ENCODE measurements around the gene DARS2.
"Not testable (repeated sequence)": the region's sequence is repeated elsewhere in the genome, so short reads cannot be mapped to it uniquely, and the experiment has no call there.

Gene DARS2

DNA sequence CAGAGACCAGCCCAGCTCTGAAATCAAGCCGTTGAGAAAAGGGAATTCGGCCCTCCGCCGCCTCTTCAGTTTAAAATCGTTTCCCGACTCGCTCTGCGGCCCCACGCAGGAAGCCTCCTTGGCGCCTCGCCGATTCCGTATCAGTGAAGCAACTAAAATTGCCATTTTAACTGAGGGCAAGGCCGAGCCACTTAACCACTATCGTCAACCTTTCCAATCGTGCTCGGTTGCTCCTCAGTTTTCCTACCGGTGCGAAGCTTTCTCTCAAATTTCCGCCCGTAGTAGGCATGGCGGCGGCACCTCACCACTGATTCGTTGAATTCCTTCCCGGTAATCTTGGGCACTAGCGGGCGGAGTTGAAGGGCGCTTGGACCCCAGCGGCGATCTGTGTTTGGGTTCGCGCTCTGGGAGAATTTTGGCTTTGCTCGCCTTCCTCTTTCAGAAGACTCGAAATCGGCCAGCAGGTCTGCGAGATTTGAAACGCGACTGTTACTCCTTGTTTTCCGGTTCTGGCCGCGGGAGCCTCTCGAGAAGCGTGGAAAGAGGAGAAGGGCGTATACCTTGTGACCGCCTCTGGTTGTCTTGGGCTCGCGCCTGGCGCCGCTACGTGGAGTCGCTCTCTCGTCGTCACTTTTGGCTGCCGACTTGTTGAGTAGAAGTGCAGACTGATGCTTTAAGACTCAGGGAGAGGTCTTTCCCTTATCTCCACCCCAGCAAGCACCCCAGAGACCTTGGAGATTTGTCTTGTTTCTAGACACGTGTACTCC, at the start of gene DARS2, which contains the start of gene CENPL:
TSS of gene DARS2 (plus strand) at position 359 of the 767 bp plus-strand sequence. CDS start 557 bp downstream, outside the sequence.
TSS of gene CENPL (minus strand) at position 569 of the 767 bp plus-strand sequence. CDS start 13,584 bp downstream, outside the sequence.
- peak; percentile 71 to 80 for DNase-seq (ENCODE audit: low read depth in 1 of 2, low spot score in 1 of 2)

DNA sequence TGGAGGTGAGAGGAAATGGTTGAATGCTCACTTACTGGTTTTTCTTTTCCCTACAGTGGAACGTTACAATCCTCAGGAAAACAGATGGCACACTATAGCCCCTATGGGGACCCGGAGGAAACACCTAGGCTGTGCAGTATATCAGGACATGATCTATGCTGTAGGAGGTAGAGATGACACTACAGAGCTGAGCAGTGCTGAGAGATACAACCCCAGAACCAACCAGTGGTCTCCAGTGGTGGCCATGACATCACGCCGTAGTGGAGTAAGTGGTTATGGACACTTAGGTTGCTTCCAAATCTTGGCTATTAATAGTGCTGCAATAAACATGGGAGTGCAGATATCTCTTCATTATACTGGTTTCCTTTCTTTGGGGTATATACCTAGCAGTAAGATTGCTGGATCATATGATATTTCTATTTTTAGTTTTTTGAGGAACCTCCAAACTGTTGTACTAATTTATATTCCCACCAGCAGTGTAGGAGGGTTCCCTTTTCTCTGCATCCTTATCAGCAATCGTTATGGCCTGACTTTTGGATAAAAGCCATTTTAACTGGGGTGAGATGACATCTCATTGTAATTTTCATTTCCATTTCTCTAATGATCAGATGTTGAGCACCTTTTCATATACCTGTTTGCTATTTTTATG, 48.8 kb upstream of the DARS2 start:
- no peak for DNase-seq (ENCODE audit: low read depth in 1 of 2, low spot score in 1 of 2)

GRCh38 chr1:173779936-173780335, 44.5 kb upstream of the DARS2 start:
- DNase-seq (ENCODE audit: low read depth in 1 of 2, low spot score in 1 of 2): no peak

- DNase-seq (ENCODE audit: low read depth in 1 of 2, low spot score in 1 of 2): no peak
Observed at GRCh38 chr1:173784997-173785396, 39.5 kb upstream of the DARS2 start.

DNA sequence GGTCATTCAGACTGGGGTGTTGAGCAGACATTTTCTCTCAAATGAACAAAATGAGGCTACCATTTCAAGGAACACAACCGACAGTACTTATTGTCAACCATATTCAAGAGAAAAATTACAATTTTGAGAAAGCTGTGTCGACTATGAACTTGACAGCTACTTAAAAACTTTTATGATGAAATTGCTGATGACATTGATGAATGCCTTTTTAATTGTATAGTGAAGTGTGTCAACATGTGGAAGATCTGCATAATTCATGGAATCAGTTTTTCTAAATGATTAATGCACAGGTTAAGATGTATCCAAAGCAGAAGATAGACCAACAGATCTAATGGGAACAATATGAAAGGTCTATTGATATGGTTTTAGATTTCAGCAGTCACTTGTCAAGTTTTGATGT, 34.6 kb upstream of the DARS2 start:
- DNase-seq (ENCODE audit: low read depth in 1 of 2, low spot score in 1 of 2): no peak

DNA sequence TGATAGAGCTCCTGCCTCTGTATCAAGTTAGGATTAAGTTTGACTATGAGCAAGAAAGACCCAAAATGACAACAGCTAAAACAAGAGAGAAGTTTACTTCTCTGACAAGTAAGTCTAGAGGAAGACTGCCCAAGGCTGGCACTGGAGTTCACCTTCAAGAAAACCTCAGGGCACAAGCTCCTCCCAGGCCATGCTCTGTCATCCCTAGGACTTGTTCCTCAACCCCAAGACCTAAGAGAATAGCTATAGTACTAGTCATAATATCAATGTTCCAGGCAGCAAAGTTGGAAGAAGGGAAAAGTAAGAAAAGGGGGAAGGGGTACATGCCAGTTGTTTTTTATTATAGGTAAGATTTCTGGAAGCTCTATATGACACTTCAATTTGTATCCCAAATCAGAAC, 26.4 kb upstream of the DARS2 start:
- no peak for DNase-seq (ENCODE audit: low read depth in 1 of 2, low spot score in 1 of 2)

DNA sequence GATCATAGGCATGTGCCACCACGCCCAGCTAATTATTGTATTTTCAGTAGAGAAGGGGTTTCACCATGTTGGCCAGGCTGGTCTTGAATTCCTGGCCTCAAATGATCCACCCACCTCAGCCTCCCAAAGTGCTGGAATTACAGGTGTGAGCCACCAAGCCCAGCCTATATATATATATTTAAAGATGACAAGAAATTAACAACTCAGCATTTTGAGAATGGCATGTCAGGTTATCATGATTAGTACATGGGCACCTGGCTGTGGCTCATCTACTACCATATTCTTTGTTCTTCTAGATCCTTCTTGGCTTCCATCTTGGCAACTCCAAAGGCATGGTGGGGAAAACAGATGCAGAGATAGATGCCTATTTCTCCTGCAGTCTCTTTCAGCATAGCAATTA, 24.5 kb upstream of the DARS2 start:
- not testable (repeated sequence) for DNase-seq (ENCODE audit: low read depth in 1 of 2, low spot score in 1 of 2)

GRCh38 chr1:173802961-173803360, 21.5 kb upstream of the DARS2 start:
- no peak for DNase-seq (ENCODE audit: low read depth in 1 of 2, low spot score in 1 of 2)

DNA sequence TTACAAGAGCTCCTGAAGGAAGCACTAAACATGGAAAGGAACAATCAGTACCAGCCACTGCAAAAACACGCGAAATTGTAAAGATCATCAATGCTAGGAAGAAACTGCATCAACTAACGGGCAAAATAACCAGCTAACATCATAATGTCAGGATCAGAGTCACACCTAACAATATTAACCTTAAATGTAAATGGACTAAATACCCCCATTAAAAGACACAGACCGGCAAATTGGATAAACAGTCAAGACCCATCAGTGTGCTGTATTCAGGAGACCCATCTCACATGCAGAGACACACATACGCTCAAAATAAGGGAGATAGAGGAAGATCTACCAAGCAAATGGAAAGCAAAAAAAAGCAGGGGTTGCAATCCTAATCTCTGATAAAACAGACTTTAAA, 10.8 kb upstream of the DARS2 start:
- not testable (repeated sequence) for DNase-seq (ENCODE audit: low read depth in 1 of 2, low spot score in 1 of 2)

- DNase-seq (ENCODE audit: low read depth in 1 of 2, low spot score in 1 of 2): no peak
Observed at GRCh38 chr1:173818459-173818858, 6.0 kb upstream of the DARS2 start.

DNA sequence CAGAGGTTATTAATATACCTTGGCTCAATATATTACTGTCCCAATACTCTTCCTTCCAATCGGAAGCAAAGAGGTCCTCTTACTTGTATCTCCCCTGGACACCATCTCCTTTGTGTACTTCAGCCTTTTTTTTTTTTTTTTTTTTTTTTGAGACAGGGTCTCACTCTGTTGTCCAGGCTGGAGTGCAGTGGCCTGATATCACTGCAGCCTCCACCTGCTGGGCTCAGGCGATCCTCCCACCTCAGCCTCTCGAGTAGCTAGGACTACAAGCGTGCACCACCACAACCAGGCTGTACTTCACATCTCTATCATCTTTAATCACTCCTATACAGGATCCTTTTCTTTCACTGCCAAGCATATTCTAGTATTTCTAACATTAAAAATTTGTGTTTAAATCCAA, 2.8 kb upstream of the DARS2 start:
- DNase-seq (ENCODE audit: low read depth in 1 of 2, low spot score in 1 of 2): no peak

DNA sequence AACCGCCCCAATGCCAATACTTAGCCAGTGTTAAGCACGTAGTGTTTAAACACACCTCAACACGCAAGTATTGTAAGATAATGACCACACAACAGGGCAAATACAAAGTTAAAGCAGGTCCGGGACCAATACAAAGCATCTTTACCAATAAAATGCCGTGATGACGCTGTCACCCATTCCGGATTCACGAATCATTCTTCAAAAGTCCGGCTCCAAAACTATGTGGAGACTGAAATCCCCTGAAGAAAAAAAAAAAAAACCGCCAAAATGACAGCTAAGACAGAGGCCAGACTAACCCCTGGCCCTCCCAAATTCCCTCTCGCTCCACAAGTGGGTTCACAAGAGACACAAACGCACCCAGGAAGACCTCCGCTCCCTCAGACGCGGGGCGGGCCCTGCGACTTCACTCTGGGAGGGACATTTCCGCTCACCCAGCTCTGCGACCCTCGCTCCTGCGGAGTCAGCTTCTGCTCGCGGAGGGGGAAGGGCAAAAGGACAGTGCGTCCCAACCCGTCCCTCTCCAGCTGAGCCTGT, 625 bp upstream of the DARS2 start:
- no peak for DNase-seq (ENCODE audit: low read depth in 1 of 2, low spot score in 1 of 2)

- DNase-seq (ENCODE audit: low read depth in 1 of 2, low spot score in 1 of 2): no peak
Observed at GRCh38 chr1:173827611-173828010, 3.1 kb downstream of the DARS2 start.

GRCh38 chr1:173832748-173833147, 8.3 kb downstream of the DARS2 start:
- no peak for DNase-seq (ENCODE audit: low read depth in 1 of 2, low spot score in 1 of 2)

- no peak for DNase-seq (ENCODE audit: low read depth in 1 of 2, low spot score in 1 of 2)
Observed at GRCh38 chr1:173852105-173852504, 27.6 kb downstream of the DARS2 start.

DNA sequence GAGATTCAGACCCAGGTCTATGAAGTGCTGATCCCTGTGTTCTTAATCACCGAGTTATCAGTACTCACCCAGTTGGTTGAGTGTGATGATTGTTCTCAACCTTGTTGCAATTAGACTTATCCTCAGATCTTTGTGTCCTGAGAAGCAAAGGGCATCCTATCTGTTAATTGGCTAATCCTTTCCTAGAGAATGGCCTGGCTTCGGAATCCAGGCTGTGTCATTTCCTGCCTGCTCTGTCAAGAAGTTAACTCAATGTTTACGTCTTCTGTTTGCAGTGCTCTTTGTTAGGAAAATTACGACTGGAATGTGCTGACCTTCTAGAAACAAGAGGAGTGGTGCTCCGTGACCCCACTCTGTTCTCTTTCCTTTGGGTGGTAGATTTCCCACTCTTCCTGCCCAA, 28.6 kb downstream of the DARS2 start:
- DNase-seq (ENCODE audit: low read depth in 1 of 2, low spot score in 1 of 2): no peak

DNA sequence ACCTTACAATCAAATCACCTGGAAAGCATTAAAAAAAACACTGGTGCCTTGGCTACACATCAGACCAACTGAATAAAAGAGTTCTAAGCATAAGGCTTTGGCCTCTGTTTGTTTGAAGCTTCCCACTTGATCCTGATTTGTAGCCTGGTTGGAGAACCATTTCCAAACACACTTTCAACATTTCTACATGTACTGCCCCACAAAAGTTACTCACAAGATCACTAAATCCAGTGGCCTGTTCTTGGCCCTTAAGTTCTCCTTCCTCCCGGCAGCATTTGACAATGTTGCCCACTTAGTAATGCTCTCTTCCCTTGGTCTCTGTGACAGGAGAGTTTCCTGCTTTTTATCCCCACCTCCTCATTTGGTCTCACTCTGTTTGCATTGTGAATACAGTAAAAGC, 31.5 kb downstream of the DARS2 start:
- DNase-seq (ENCODE audit: low read depth in 1 of 2, low spot score in 1 of 2): no peak

DNA sequence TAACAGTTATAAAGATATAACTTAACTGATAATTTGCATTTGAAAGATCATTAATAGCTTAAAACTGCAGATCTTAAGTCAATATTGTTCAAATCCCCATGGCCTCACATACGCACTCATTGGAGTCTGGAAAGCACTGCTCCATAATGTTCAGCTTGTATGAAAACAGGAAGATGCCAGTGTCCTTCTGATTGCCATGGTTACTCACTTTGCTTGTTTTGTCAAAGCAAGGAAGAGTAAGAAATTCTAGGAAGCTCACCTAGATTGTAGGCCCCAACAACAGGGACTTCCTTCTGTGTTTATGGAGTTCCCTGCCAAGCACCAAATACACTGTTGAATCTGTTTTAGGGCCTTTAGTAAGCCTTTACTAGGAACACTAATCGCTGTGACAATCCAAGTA, 32.4 kb downstream of the DARS2 start:
- DNase-seq (ENCODE audit: low read depth in 1 of 2, low spot score in 1 of 2): no peak

- no peak for DNase-seq (ENCODE audit: low read depth in 1 of 2, low spot score in 1 of 2)
Observed at GRCh38 chr1:173857363-173857917, 33.0 kb downstream of the DARS2 start.

- DNase-seq (ENCODE audit: low read depth in 1 of 2, low spot score in 1 of 2): not testable (repeated sequence)
Observed at GRCh38 chr1:173859547-173859946, 35.1 kb downstream of the DARS2 start.

GRCh38 chr1:173860065-173860464, 35.6 kb downstream of the DARS2 start:
- no peak for DNase-seq (ENCODE audit: low read depth in 1 of 2, low spot score in 1 of 2)

- no peak for DNase-seq (ENCODE audit: low read depth in 1 of 2, low spot score in 1 of 2)
Observed at GRCh38 chr1:173861731-173862145, 37.3 kb downstream of the DARS2 start.

All from activated T-helper 1 cell treated with anti-CD3 and anti-CD28 coated beads, Interleukin-2, amount 50 U/mL, for 16 hours (primary cell).